ENCODE measurements around the gene SPDYE16. TPM values are rescaled to one million over a fixed set of nuclear protein-coding genes. Genes with fewer than 3 reads are reported as not detected.
"Not testable (repeated sequence)": the region's sequence is repeated elsewhere in the genome, so short reads cannot be mapped to it uniquely, and the experiment has no call there.

Gene SPDYE16
- total RNA-seq, 1 donor from 2014 or later: not detected

GRCh38 chr7:76506081-76506440 lies 37.0 kb downstream of the SPDYE16 start:
- Mint-ChIP-seq H3K27ac (ENCODE audit: unreplicated experiment) (no peak overlapping the region), H3K9me3 (ENCODE audit: unreplicated experiment) (no peaks in the 10 kb centered on the region), H3K36me3 (ENCODE audit: unreplicated experiment) (peaks cover 3% of the 10 kb centered on the region), H3K4me1 (ENCODE audit: unreplicated experiment) (peaks cover 5% of the 10 kb centered on the region), H3K27me3 (ENCODE audit: unreplicated experiment) (no peaks in the 10 kb centered on the region), H3K4me3 (ENCODE audit: unreplicated experiment) (no peak overlapping the region)
- TF ChIP-seq CTCF (IDR thresholded peaks at IDR 0.05): no peak
- peak; percentile 48 for DNase-seq (ENCODE audit: extremely low spot score, unreplicated experiment)

GRCh38 chr7:76505168-76506080 lies 37.7 kb downstream of the SPDYE16 start:
- Mint-ChIP-seq H3K4me1 (ENCODE audit: unreplicated experiment) (peaks cover 5% of the 10 kb centered on the region), H3K36me3 (ENCODE audit: unreplicated experiment) (peaks cover 3% of the 10 kb centered on the region), H3K27ac (ENCODE audit: unreplicated experiment) (no peak overlapping the region), H3K9me3 (ENCODE audit: unreplicated experiment) (no peaks in the 10 kb centered on the region), H3K4me3 (ENCODE audit: unreplicated experiment) (no peak overlapping the region), H3K27me3 (ENCODE audit: unreplicated experiment) (no peaks in the 10 kb centered on the region)
- no peak for TF ChIP-seq CTCF (IDR thresholded peaks at IDR 0.05)
- DNase-seq (ENCODE audit: extremely low spot score, unreplicated experiment): peak; percentile 80

- not testable (repeated sequence) for H3K27me3 Mint-ChIP-seq (ENCODE audit: unreplicated experiment)
These were observed 38.5 kb downstream of the SPDYE16 start for GRCh38 chr7:76504351-76505167.

GRCh38 chr7:76503244-76503643 lies 39.9 kb downstream of the SPDYE16 start:
- H3K4me3 Mint-ChIP-seq (ENCODE audit: unreplicated experiment); H3K27ac Mint-ChIP-seq (ENCODE audit: unreplicated experiment); H3K9me3 Mint-ChIP-seq (ENCODE audit: unreplicated experiment); H3K27me3 Mint-ChIP-seq (ENCODE audit: unreplicated experiment); H3K36me3 Mint-ChIP-seq (ENCODE audit: unreplicated experiment); H3K4me1 Mint-ChIP-seq (ENCODE audit: unreplicated experiment): not testable (repeated sequence)
- peak; percentile 54 for DNase-seq (ENCODE audit: extremely low spot score, unreplicated experiment)

More at GRCh38 chr7:76504351-76505167, 38.5 kb downstream of the SPDYE16 start:
- H3K4me1 Mint-ChIP-seq (ENCODE audit: unreplicated experiment); H3K27ac Mint-ChIP-seq (ENCODE audit: unreplicated experiment); H3K4me3 Mint-ChIP-seq (ENCODE audit: unreplicated experiment); H3K36me3 Mint-ChIP-seq (ENCODE audit: unreplicated experiment); H3K9me3 Mint-ChIP-seq (ENCODE audit: unreplicated experiment): not testable (repeated sequence)
- peak; percentile 80 for DNase-seq (ENCODE audit: extremely low spot score, unreplicated experiment)

GRCh38 chr7:76502836-76503235 lies 40.3 kb downstream of the SPDYE16 start:
- H3K9me3 Mint-ChIP-seq (ENCODE audit: unreplicated experiment); H3K36me3 Mint-ChIP-seq (ENCODE audit: unreplicated experiment); H3K27ac Mint-ChIP-seq (ENCODE audit: unreplicated experiment); H3K27me3 Mint-ChIP-seq (ENCODE audit: unreplicated experiment); H3K4me3 Mint-ChIP-seq (ENCODE audit: unreplicated experiment); H3K4me1 Mint-ChIP-seq (ENCODE audit: unreplicated experiment): not testable (repeated sequence)
- DNase-seq (ENCODE audit: extremely low spot score, unreplicated experiment): peak; percentile 75

- not testable (repeated sequence) for H3K27me3 Mint-ChIP-seq (ENCODE audit: unreplicated experiment); H3K4me1 Mint-ChIP-seq (ENCODE audit: unreplicated experiment); H3K9me3 Mint-ChIP-seq (ENCODE audit: unreplicated experiment); H3K4me3 Mint-ChIP-seq (ENCODE audit: unreplicated experiment); H3K36me3 Mint-ChIP-seq (ENCODE audit: unreplicated experiment); H3K27ac Mint-ChIP-seq (ENCODE audit: unreplicated experiment)
- peak; percentile 83 for DNase-seq (ENCODE audit: extremely low spot score, unreplicated experiment)
These were observed 40.9 kb downstream of the SPDYE16 start for GRCh38 chr7:76502224-76502623.

- not testable (repeated sequence) for H3K4me1 Mint-ChIP-seq (ENCODE audit: unreplicated experiment); H3K27me3 Mint-ChIP-seq (ENCODE audit: unreplicated experiment); H3K9me3 Mint-ChIP-seq (ENCODE audit: unreplicated experiment); H3K27ac Mint-ChIP-seq (ENCODE audit: unreplicated experiment); H3K4me3 Mint-ChIP-seq (ENCODE audit: unreplicated experiment); H3K36me3 Mint-ChIP-seq (ENCODE audit: unreplicated experiment); DNase-seq (ENCODE audit: extremely low spot score, unreplicated experiment)
These were observed 43.2 kb downstream of the SPDYE16 start for GRCh38 chr7:76499924-76500241.

- not testable (repeated sequence) for H3K36me3 Mint-ChIP-seq (ENCODE audit: unreplicated experiment); H3K4me3 Mint-ChIP-seq (ENCODE audit: unreplicated experiment); H3K27ac Mint-ChIP-seq (ENCODE audit: unreplicated experiment); DNase-seq (ENCODE audit: extremely low spot score, unreplicated experiment); H3K27me3 Mint-ChIP-seq (ENCODE audit: unreplicated experiment); H3K4me1 Mint-ChIP-seq (ENCODE audit: unreplicated experiment); H3K9me3 Mint-ChIP-seq (ENCODE audit: unreplicated experiment)
These were observed 43.7 kb downstream of the SPDYE16 start for GRCh38 chr7:76499201-76499923.

GRCh38 chr7:76498583-76499200 lies 44.4 kb downstream of the SPDYE16 start:
- H3K4me1 Mint-ChIP-seq (ENCODE audit: unreplicated experiment); H3K36me3 Mint-ChIP-seq (ENCODE audit: unreplicated experiment); H3K27ac Mint-ChIP-seq (ENCODE audit: unreplicated experiment); H3K27me3 Mint-ChIP-seq (ENCODE audit: unreplicated experiment); H3K9me3 Mint-ChIP-seq (ENCODE audit: unreplicated experiment); DNase-seq (ENCODE audit: extremely low spot score, unreplicated experiment); H3K4me3 Mint-ChIP-seq (ENCODE audit: unreplicated experiment): not testable (repeated sequence)
